Right atrium auricular region (tissue), 2 donors: ENCODE results near the gene OLAH. TPM values are rescaled to one million over a fixed set of nuclear protein-coding genes. Genes with fewer than 3 reads are reported as not detected.

Experiments used
- DNase-seq: peaks from one replicate; pipeline ENCODE4 v3.0.0-alpha.2; 2019; ENCODE audit warnings: low spot score
- H3K27ac ChIP-seq, 2 donors: fragments of 200-600 bp; sonication (generic); 1 replicate in 1 of 2; 2 replicates in 1 of 2; pipeline ENCODE4 v1.5.1; 2016 to 2019
- H3K27me3 ChIP-seq, 2 donors: fragments of 200-600 bp; sonication (generic); one replicate each; pipeline versions ENCODE4 v1.5.1 to v1.6.0; 2017 to 2019
- H3K36me3 ChIP-seq: fragments of 200-600 bp; sonication (generic); one replicate; pipeline ENCODE4 v1.5.1; 2016
- H3K4me1 ChIP-seq, 2 donors: fragments of 200-600 bp; sonication (generic); one replicate each; pipeline versions ENCODE4 v1.5.1 to v1.6.0; 2017 to 2019
- H3K4me3 ChIP-seq, 2 donors: fragments of 200-600 bp; sonication (generic); 1 replicate in 1 of 2; 2 replicates in 1 of 2; pipeline ENCODE4 v1.5.1; 2017 to 2019; ENCODE audit warnings: mild to moderate bottlenecking in 1 of 2, moderate library complexity in 1 of 2
- H3K9me3 ChIP-seq, 2 donors: fragments of 200-600 bp; sonication (generic); one replicate each; pipeline ENCODE4 v1.5.1; 2019
- total RNA-seq, 2 donors: library from RNA; depleted of rRNA; stranded (reverse); fragments of >200 nt; gene quantifications; one replicate each; pipeline ENCODE4 v1.1.0, GENCODE V29; 2016
- TF ChIP-seq, protein P1 (sequence below), 2 donors: fragments of 200-600 bp; sonication (generic); IDR thresholded peaks; one replicate each; pipeline ENCODE4 v1.5.1; 2019; ENCODE audit warnings: antibody characterized with exemption in 2 of 2

The OLAH gene
- total RNA-seq, 2 donors from 2014 or later, result 0.24 TPM; not detected in 1

GRCh38 chr10:15096661-15097010, 52.9 kb downstream of the OLAH start:
- DNase-seq, result no peak
- Histone ChIP-seq H3K9me3 (no peaks in the 10 kb centered on the region), H3K4me3 (peak overlapping the region; percentile 86 to 93), H3K27me3 (no peaks in the 10 kb centered on the region), H3K36me3 (no peaks in the 10 kb centered on the region), H3K27ac (peak overlapping the region; percentile 96), H3K4me1 (peaks cover 0 to 25% of the 10 kb centered on the region in 2 donors)
- TF ChIP-seq, protein P1, sequence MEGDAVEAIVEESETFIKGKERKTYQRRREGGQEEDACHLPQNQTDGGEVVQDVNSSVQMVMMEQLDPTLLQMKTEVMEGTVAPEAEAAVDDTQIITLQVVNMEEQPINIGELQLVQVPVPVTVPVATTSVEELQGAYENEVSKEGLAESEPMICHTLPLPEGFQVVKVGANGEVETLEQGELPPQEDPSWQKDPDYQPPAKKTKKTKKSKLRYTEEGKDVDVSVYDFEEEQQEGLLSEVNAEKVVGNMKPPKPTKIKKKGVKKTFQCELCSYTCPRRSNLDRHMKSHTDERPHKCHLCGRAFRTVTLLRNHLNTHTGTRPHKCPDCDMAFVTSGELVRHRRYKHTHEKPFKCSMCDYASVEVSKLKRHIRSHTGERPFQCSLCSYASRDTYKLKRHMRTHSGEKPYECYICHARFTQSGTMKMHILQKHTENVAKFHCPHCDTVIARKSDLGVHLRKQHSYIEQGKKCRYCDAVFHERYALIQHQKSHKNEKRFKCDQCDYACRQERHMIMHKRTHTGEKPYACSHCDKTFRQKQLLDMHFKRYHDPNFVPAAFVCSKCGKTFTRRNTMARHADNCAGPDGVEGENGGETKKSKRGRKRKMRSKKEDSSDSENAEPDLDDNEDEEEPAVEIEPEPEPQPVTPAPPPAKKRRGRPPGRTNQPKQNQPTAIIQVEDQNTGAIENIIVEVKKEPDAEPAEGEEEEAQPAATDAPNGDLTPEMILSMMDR (IDR thresholded peaks at IDR 0.05), result no peak

DNA sequence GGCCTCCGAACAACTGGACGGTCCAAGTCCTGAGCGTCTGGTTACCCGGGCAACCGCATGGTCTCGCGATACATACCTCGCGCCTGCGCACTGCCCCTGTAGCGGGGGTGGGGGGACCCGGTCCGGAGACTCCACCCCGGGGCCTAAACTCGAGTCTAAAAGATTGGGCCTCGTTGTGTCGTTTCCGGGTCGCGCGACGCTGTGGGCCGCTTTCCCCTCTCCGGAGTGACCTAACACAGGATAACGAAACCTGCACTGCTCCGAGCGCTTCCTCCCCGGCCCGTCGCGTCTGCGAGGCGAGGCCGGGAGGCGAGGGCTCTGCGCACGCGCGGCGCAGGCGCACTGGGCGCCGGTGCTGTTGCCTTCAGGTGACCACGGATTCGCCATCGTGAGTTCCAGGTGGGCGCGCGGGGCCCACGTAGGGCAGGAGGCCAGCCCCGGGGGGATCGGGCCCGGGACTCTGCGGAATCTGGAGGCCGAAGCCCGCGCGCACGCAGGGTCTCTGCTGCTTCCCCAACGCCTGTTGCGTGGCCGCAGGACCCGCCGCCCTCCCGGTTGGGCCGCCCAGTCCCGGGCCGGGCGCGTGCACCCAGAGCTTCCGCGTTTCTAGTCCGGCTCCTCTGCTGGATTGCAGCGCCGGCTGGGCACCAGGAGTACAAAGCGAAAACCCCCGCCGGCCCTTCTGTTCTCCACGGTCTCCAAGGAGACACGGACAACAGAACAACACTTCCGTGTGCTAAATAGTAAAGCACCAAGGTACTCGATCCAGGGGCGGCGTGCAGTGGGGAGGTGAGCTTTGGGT, 53.5 kb downstream of the OLAH start, which contains the start of gene RPP38:
Gene RPP38 (plus strand): TSS at position 345 of the 802 bp plus-strand sequence. CDS start 5,960 bp downstream, outside the sequence.
- DNase-seq, result peak; percentile 97
- Histone ChIP-seq H3K27me3 (no peaks in the 10 kb centered on the region), H3K4me3 (peak within 1 kb of the TSS; percentile 86 to 93), H3K36me3 (no peaks in the 10 kb centered on the region), H3K9me3 (no peaks in the 10 kb centered on the region), H3K4me1 (peaks cover 0 to 25% of the 10 kb centered on the region in 2 donors), H3K27ac (peak within 1 kb of the TSS; percentile 96)
- TF ChIP-seq, protein P1 (IDR thresholded peaks at IDR 0.05), result no peak

- TF ChIP-seq, protein P1 (IDR thresholded peaks at IDR 0.05), result no peak
- Histone ChIP-seq H3K4me3 (no peak overlapping the region), H3K27me3 (no peaks in the 10 kb centered on the region), H3K9me3 (no peaks in the 10 kb centered on the region), H3K4me1 (peaks cover 0 to 25% of the 10 kb centered on the region in 2 donors), H3K27ac (no peak overlapping the region), H3K36me3 (peaks cover 27% of the 10 kb centered on the region)
- DNase-seq, result no peak
Observed at GRCh38 chr10:15099886-15100285, 56.1 kb downstream of the OLAH start.

- Histone ChIP-seq H3K9me3 (no peaks in the 10 kb centered on the region), H3K36me3 (peaks cover 36% of the 10 kb centered on the region), H3K4me1 (peaks cover 0 to 16% of the 10 kb centered on the region in 2 donors), H3K4me3 (no peak overlapping the region), H3K27ac (no peak overlapping the region), H3K27me3 (no peaks in the 10 kb centered on the region)
- TF ChIP-seq, protein P1 (IDR thresholded peaks at IDR 0.05), result no peak
- DNase-seq, result no peak
Observed at GRCh38 chr10:15103513-15103912, 59.8 kb downstream of the OLAH start.

DNA sequence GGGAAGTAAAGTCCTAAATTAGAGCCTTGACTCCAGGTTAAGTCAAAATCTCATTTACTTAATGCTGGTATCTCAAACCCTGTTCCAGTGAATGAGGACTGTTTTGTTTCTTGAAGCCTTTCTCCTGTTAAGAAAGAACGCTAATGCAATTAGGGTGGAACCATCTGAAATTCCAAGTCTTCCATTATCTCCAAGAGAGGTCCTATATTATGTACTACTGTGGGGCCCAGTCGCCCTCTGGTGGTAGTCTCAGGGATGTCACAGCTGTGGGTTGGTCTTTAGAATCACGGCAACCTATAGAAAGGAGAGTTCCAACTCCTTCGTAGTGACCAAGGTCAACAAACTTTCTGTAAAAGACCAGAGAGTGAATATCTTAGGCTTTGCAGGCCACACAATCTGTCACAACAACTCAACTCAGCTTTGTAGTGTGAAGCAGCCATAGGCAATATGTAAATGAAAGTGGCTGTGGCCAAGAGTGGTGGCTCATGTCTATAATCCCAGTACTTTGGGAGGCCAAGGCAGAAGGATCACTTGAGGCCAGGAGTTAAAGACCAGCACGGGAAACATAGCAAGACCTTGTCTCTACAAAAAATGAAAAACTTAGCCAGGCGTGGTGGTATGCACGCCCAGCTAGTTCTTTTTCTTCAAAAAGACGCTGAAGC, 62.7 kb downstream of the OLAH start:
- DNase-seq, result peak; percentile 75
- H3K36me3 ChIP-seq, result peaks cover 51% of the 10 kb centered on the region
- H3K27ac ChIP-seq, result no peak overlapping the region

More for the DNA sequence above, 62.7 kb downstream of the OLAH start:
- no peak overlapping the region for H3K4me3 ChIP-seq
- H3K27me3 ChIP-seq, result no peaks in the 10 kb centered on the region
- no peaks in the 10 kb centered on the region for H3K9me3 ChIP-seq
- TF ChIP-seq, protein P1 (IDR thresholded peaks at IDR 0.05), result peak; percentile 49 to 87
- H3K4me1 ChIP-seq, result peaks cover 0 to 4% of the 10 kb centered on the region in 2 donors
